Panc1 (cell line): ENCODE results near the gene ENHO. TPM values are rescaled to one million over a fixed set of nuclear protein-coding genes. Genes with fewer than 3 reads are reported as not detected.

Experiments used
- ATAC-seq: fragments of 200-7000 bp; cut with Tn5 transposase; 2 replicates; pipeline ENCODE4 v1.9.1; 2020; ENCODE audit warnings: mild to moderate bottlenecking, moderate library complexity
- BruUV-seq: library from RNA; stranded (reverse); fragments of 400-500 nt; replicated peaks from 2 replicates; lab custom pipeline; 2021; lab: Mats Ljungman, UMichigan
- CTCF ChIA-PET: fragments of 300-600 bp; sonication (Branson Sonifier 250); formaldehyde crosslinking; loops from one replicate; lab custom pipeline; 2022; ENCODE audit warnings: antibody characterized with exemption; lab: Charles Lee
- POLR2A ChIA-PET: fragments of 300-600 bp; sonication (Branson Sonifier 250); formaldehyde crosslinking; loops from one replicate; lab custom pipeline; 2022; ENCODE audit warnings: antibody characterized with exemption; lab: Charles Lee
- DNase-seq: peaks from one replicate; pipeline ENCODE4 v3.0.0-alpha.2; 2010; ENCODE audit warnings: low read depth, low spot score
- H3K27ac ChIP-seq: 2 replicates; pipeline ENCODE4 v1.5.1; 2011; ENCODE audit warnings: mild to moderate bottlenecking, low read length, inconsistent platforms
- H3K27me3 ChIP-seq: fragments of 200-500 bp; sonication (Bioruptor generic); 2 replicates; pipeline ENCODE4 v1.6.0; 2014; ENCODE audit warnings: low read length, inconsistent platforms; ENCODE audit not compliant: control insufficient read depth, insufficient read depth
- H3K36me3 ChIP-seq: fragments of 200-500 bp; sonication (Bioruptor generic); 2 replicates; pipeline ENCODE4 v1.5.1; 2014; ENCODE audit warnings: inconsistent platforms, mild to moderate bottlenecking, low read length, moderate library complexity; ENCODE audit not compliant: control insufficient read depth, insufficient read depth
- H3K4me1 ChIP-seq: 2 replicates; pipeline ENCODE4 v1.5.1; 2011; ENCODE audit warnings: inconsistent platforms, mild to moderate bottlenecking, low read length, moderate library complexity; ENCODE audit not compliant: control insufficient read depth, insufficient read depth
- H3K4me3 ChIP-seq, 2 experiments: 2 replicates each; pipeline ENCODE4 v1.5.1; 2011 to 2012; ENCODE audit warnings: low read depth in 2 of 2, low read length in 2 of 2, mild to moderate bottlenecking in 2 of 2, inconsistent platforms in 1 of 2, moderate library complexity in 1 of 2
- H3K9me3 ChIP-seq: fragments of 200-500 bp; sonication (Bioruptor generic); 2 replicates; pipeline ENCODE4 v1.5.1; 2014; ENCODE audit warnings: low read depth, mild to moderate bottlenecking, inconsistent platforms, low read length, moderate library complexity; ENCODE audit not compliant: control insufficient read depth, insufficient read depth
- POLR2AphosphoS5 ChIP-seq: IDR thresholded peaks from 2 replicates; pipeline ENCODE4 v1.6.1; 2012; ENCODE audit warnings: mild to moderate bottlenecking, low read depth, low read length, moderate library complexity
- SIN3A ChIP-seq: IDR thresholded peaks from 2 replicates; pipeline ENCODE4 v1.6.1; 2012; ENCODE audit warnings: low read depth, mild to moderate bottlenecking, low read length, moderate library complexity, borderline replicate concordance; ENCODE audit not compliant: insufficient read depth
- TCF7L2 ChIP-seq: IDR thresholded peaks from 2 replicates; pipeline ENCODE4 v1.6.1; 2011; ENCODE audit warnings: mild to moderate bottlenecking, low read depth, low read length, inconsistent platforms
- in situ Hi-C: cut with HindIII; loops from 2 replicates; pipeline ENCODE4 v1.10.0; 2016; ENCODE audit warnings: low sequenced_read_pairs, low pct_unique_long_range_greater_than_20kb
- intact Hi-C: fragments of 100-400 bp; cut with micrococcal nuclease; formaldehyde crosslinking; loops from one replicate; pipeline ENCODE4 v1.10.0; 2022; ENCODE audit not compliant: unreplicated experiment
- total RNA-seq: library from RNA; stranded (reverse); gene quantifications from one replicate; pipeline ENCODE4 v1.2.1, GENCODE V29; 2021; ENCODE audit not compliant: unreplicated experiment
- TF ChIP-seq, protein P1 (sequence below), 2 experiments: IDR thresholded peaks; 2 replicates each; pipeline ENCODE4 v1.6.1; 2011 to 2012; ENCODE audit warnings: low read depth in 2 of 2, control low read depth in 1 of 2, low read length in 1 of 2, mild to moderate bottlenecking in 1 of 2, moderate library complexity in 1 of 2; ENCODE audit not compliant: insufficient read depth in 1 of 2
- TF ChIP-seq, protein P2 (sequence below): fragments of 450-650 bp; IDR thresholded peaks from 2 replicates; pipeline ENCODE4 v1.5.1; 2017; ENCODE audit warnings: mild to moderate bottlenecking

ENHO gene
- total RNA-seq, 1 experiment from 2014 or later, result 7.2 TPM

DNA sequence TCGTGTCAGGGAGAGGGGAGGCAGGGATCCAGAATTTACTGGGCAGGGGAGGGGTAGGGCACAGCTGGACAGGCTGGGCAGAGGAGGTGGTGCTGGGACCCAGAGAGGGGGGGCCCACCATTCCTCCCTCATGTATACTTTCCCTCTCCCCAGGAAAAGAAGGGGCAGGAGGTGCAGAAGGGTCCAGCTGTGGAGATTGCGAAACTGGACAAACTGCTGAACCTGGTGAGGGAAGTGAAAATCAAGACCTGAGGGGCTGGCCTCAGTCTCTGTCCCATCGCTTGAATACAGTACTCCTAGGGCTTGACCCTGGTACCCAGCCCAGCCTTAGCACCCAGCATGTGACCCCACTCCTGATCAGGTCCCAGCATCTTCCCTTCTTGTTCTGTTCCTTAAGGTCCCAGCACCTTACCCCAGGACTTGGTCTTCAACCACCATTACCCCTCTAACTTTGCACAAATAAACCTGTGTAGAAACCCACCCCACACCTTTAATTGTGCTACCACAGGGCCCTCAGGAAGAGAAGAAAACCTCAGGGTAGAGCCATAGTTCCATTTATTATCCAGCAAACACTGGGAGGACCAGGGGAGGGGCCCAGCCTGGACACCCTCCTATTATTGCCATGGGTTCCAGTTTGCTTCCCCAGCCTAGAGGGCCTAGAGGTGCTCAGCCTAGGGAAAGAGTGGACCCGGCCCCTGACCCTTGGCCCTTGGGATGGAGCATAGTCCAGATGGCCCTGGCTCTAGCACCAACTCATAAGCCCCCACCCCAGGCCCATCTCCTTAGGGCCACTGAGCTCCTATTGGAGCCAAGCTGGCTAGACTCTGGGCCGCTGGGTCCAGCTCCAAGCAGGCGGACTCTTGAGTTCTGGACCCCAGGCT, 2.0 kb downstream of the ENHO start:
- TF ChIP-seq SIN3A (no peak), POLR2AphosphoS5 (no peak), TCF7L2 (no peak)
- TF ChIP-seq, protein P1, sequence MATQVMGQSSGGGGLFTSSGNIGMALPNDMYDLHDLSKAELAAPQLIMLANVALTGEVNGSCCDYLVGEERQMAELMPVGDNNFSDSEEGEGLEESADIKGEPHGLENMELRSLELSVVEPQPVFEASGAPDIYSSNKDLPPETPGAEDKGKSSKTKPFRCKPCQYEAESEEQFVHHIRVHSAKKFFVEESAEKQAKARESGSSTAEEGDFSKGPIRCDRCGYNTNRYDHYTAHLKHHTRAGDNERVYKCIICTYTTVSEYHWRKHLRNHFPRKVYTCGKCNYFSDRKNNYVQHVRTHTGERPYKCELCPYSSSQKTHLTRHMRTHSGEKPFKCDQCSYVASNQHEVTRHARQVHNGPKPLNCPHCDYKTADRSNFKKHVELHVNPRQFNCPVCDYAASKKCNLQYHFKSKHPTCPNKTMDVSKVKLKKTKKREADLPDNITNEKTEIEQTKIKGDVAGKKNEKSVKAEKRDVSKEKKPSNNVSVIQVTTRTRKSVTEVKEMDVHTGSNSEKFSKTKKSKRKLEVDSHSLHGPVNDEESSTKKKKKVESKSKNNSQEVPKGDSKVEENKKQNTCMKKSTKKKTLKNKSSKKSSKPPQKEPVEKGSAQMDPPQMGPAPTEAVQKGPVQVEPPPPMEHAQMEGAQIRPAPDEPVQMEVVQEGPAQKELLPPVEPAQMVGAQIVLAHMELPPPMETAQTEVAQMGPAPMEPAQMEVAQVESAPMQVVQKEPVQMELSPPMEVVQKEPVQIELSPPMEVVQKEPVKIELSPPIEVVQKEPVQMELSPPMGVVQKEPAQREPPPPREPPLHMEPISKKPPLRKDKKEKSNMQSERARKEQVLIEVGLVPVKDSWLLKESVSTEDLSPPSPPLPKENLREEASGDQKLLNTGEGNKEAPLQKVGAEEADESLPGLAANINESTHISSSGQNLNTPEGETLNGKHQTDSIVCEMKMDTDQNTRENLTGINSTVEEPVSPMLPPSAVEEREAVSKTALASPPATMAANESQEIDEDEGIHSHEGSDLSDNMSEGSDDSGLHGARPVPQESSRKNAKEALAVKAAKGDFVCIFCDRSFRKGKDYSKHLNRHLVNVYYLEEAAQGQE (IDR thresholded peaks at IDR 0.05; ENCODE audit: insufficient read depth in 1 of 2, low read depth in 2 of 2, low read length in 1 of 2), result no peak
- TF ChIP-seq, protein P2, sequence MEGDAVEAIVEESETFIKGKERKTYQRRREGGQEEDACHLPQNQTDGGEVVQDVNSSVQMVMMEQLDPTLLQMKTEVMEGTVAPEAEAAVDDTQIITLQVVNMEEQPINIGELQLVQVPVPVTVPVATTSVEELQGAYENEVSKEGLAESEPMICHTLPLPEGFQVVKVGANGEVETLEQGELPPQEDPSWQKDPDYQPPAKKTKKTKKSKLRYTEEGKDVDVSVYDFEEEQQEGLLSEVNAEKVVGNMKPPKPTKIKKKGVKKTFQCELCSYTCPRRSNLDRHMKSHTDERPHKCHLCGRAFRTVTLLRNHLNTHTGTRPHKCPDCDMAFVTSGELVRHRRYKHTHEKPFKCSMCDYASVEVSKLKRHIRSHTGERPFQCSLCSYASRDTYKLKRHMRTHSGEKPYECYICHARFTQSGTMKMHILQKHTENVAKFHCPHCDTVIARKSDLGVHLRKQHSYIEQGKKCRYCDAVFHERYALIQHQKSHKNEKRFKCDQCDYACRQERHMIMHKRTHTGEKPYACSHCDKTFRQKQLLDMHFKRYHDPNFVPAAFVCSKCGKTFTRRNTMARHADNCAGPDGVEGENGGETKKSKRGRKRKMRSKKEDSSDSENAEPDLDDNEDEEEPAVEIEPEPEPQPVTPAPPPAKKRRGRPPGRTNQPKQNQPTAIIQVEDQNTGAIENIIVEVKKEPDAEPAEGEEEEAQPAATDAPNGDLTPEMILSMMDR, result no peak
- peaks cover 4% of the 10 kb centered on the region; the same call in 1 of the 2 replicates for H3K4me1 ChIP-seq
- ChIA-PET CTCF (no interaction called here), POLR2A (no interaction called here)
- no peak for ATAC-seq
- H3K27me3 ChIP-seq, result peaks cover 2% of the 10 kb centered on the region
- intact Hi-C loops (no loop called here), in situ Hi-C loops (no loop called here)
- DNase-seq, result no peak
- no peak overlapping the region for H3K4me3 ChIP-seq
- no peaks in the 10 kb centered on the region for H3K36me3 ChIP-seq
- no TSS peak for BruUV-seq
- H3K9me3 ChIP-seq, result no peaks in the 10 kb centered on the region
- H3K27ac ChIP-seq, result no peak overlapping the region

- CTCF ChIA-PET, result interaction anchor here (1.0 to 1.4 kb wide), 2 partner anchors 28 to 116 kb away, joined by 3 to 4 read pairs; no protein-coding TSS in a partner anchor
- no TSS peak for BruUV-seq
- POLR2A ChIA-PET, result no interaction called here
- Histone ChIP-seq H3K27ac (no peak overlapping the region), H3K36me3 (no peaks in the 10 kb centered on the region), H3K9me3 (no peaks in the 10 kb centered on the region), H3K4me1 (peaks cover 4% of the 10 kb centered on the region; the same call in 1 of the 2 replicates), H3K4me3 (no peak overlapping the region), H3K27me3 (peaks cover 2% of the 10 kb centered on the region)
- in situ Hi-C loops, result no loop called here
- TF ChIP-seq, protein P2, result no peak
- TF ChIP-seq, protein P1 (IDR thresholded peaks at IDR 0.05; ENCODE audit: insufficient read depth in 1 of 2, low read depth in 2 of 2, low read length in 1 of 2), result no peak
- TF ChIP-seq TCF7L2 (no peak), SIN3A (no peak), POLR2AphosphoS5 (no peak)
- ATAC-seq (no peak), DNase-seq (no peak)
- intact Hi-C loops, result no loop called here
Measured at GRCh38 chr9:34520096-34520495, 2.7 kb downstream of the ENHO start.
